HepG2 (cell line): Measurements from ENCODE around the gene USH2A.

Experiments used
- CREM ChIP-seq, 2 experiments: sonication (generic) in 1 of 2; formaldehyde crosslinking in 1 of 2; IDR thresholded peaks; 2 replicates each; pipeline versions ENCODE4 v1.4.0 to v1.6.1; 2016 to 2020; ENCODE audit warnings: antibody characterized with exemption in 1 of 2, mild to moderate bottlenecking in 1 of 2, missing genetic modification reagents in 1 of 2
- POLR2A ChIP-seq, 2 experiments: IDR thresholded peaks; 2 replicates each; pipeline ENCODE4 v1.6.1; 2011; ENCODE audit warnings: low read depth in 2 of 2, low read length in 2 of 2, mild to moderate bottlenecking in 1 of 2, moderate library complexity in 1 of 2; ENCODE audit not compliant: insufficient read depth in 1 of 2

- TF ChIP-seq CREM (IDR thresholded peaks at IDR 0.05) (no peak), CREM (CRISPR knock-in tag; IDR thresholded peaks at IDR 0.05) (no peak), POLR2A (IDR thresholded peaks at IDR 0.05; ENCODE audit: insufficient read depth in 1 of 2, low read depth in 2 of 2, low read length in 2 of 2) (no peak)
Measured at GRCh38 chr1:215650446-215651149, 772.6 kb downstream of the USH2A start.
